NCI-H1092 (cell line): Measurements from ENCODE around the gene OMP.

ENCODE experiments used
- DNase-seq: peaks from one replicate; lab custom pipeline; 2025; lab: John Stamatoyannopoulos, UW

OMP gene

DNA sequence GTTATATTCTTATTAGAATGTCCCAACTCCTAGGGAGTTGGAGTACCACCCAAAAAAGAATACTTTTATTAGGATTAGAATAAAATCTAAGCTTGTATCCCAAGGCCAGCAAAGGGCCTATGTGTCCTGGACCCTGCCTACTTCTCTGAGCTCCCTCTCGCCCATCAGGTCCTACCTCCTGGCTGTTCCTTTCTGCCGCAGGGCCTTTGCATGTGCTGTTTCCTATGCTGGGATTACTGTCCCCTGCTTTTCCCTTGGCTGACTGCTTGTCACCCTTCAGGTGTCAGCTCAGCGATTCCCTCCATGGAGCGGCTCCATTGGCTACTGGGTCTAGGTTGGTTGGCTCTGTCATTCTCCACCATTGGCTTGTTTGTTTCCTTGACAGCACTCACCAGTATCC is 38.8 kb downstream of the OMP start:
- no peak for DNase-seq

DNA sequence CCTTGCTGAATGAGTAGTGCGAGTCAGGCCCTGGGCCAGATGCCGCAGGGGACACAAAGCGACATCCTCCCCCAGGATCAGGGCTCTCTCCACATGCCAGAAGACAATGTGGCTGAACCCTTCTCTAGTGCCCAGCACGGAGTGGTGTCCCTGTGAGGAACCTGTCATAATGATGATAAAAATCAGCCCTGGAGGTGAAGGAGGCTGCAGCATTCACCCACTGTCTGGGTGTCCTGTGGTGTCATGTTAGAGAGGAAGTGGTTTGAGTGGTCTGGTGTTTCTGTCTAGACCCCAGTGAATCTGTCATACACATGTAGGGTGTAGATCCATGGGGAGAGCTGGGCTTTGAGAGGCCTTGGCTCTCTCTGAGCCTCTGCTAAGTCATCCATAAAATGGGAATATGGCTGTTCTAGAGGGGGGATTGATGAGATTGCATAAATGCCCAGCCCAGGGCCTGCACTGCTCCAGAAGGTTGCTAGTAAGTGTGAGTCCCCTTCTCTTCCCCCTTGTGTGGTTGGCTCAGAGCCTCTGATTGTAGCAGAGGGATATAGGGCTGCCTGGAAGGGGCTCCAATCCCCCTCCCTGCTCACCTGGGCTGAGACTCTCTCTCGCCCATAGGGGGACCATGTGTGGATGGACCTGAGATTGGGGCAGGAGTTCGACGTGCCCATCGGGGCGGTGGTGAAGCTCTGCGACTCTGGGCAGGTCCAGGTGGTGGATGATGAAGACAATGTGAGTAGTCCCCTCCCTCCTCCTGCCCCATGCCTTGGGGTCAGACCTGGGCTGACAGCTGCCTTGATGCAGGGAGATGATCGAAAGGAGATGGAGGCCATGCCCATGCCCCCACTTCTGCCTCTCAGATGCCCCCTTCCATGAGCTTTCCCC is 39.7 kb downstream of the OMP start:
- no peak for DNase-seq

DNA sequence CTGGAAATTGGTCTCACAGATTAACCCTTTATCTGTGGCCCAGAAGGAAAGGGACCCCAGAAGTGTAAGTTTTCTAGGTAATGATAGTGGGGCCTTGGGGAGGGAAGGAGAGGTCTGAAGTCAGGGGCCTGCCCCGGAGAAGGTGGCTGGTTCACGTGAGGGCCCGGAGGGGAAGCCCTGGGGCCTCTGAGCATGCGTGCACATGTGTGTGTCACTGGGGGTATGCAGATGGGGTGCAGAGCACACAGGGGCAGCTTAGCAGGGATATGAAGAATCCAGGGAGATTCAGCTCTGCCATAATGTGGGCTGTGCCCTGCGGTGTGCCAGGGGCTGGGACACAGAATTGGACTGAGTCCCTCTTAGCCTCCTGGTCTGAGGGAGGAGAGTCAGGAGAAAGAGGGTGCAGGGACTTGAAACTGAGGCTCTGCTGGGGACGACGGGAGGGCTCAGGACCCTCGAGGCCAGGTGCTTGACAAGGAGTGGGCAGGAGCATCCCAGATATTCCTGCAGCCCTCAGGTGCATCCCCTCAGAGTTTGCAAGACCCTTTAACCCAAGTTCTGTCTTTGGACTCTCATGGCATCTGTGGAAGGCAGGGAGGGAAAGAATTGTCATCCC is 40.9 kb downstream of the OMP start:
- DNase-seq = no peak

DNA sequence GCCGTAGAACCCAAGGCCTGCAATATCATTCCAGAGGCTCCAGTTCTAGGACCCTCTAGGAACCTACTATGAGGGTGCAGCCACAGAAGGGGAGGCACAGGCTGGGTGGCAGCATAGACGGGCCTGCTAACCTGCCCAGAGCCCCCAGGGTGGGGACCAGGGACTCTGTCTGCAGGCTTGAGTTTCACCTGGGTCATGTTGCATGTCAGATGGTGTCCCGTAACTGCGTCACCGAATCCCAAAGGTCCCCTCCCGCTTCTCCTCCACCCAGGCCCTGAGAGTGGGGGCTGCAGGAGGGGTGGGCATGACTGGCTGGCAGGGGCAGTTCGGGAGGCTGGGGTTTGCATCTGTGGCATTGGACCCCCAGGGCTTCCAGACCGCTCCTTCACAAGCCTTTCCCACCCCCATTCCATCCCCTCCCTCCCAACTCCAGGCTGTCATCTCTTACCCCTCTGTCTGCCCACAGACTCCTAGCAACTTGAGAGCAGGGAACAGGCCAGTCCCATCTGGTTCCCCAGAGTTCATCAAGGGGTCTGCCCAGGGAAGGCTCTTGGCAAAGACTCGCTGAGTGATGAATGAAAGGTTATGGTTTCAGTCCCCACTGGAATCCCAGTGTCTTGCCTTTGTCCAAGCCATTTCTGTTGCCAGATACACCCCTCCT is 41.7 kb downstream of the OMP start:
- no peak for DNase-seq

DNA sequence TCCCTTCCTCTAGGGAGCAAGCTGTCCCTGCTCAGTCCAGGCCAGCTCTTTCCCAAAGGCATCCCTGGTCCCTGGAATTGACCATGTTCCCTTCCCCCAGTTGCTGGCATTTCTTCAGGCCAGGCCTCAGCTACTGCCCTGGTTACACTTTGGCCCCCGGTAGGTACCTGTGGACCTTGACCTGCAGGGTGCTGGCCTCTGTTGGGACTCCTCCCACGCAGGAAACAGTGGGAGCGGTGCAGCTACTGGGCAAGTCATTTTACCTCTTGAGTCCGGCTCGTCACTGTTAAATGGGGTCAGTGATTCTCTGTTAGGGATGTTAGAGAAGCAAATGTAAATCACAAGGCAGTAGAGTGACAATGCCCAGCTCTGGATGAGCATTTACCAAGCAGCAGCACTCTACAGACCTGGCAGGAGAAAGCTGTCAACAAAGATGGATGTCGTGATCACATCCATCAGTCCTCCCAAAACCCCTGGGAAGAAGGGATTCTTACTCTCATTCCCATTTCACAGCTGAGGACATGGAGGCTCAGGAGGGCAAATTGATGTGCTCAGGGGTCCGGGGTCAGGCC is 42.3 kb downstream of the OMP start:
- DNase-seq = no peak

DNA sequence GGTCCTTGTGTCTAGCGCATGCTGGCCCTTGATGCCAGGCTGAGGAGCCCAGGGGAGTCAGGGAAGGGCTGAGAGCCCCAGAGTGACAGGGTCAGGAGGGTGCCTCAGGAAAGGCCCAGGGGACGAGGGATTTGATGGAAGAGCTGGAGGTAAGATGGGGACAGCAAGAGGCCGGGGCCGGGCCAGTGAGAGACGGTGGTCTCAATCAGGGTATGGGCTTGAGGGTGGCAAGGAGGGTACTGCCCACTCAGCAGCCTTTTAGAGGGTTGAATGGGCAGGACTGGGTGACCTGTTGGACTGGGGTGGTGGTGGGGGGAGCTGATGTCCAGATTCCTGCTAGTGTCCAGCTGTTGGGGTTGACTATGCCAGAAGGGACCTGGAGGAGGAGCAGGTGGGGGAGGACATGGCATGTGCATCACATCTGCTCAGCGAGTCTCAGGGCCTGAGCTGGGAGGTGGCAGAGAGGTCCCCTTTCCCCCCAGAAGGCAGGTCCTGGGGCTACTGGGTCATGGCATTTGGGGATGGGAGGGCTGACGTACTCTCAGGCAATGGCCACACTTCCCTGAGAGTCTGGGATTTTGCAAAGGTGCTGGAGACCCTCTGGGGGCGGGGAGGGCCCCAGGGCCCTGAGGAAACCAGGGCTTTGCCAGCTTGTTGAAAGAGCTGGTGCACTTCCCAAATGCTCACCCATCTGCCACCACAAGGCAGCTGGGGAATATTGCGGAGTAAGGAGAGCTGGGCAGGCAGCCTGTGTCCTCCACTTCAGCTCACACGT is 43.8 kb downstream of the OMP start:
- no peak for DNase-seq

DNA sequence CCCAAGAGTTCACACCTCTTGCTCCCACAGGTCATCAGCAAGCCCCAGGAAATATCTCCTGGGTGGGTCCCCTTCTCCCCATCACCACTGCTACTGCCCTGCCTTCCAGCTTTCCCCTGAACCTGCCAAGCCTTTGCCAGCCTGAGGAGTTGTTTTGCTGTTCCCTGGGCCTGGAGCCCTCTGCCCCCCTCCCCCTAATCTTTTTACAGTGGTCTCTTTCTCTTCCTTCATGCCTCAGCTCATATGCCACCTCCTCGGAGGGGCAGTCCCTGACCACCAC is 44.3 kb downstream of the OMP start:
- DNase-seq = no peak

DNA sequence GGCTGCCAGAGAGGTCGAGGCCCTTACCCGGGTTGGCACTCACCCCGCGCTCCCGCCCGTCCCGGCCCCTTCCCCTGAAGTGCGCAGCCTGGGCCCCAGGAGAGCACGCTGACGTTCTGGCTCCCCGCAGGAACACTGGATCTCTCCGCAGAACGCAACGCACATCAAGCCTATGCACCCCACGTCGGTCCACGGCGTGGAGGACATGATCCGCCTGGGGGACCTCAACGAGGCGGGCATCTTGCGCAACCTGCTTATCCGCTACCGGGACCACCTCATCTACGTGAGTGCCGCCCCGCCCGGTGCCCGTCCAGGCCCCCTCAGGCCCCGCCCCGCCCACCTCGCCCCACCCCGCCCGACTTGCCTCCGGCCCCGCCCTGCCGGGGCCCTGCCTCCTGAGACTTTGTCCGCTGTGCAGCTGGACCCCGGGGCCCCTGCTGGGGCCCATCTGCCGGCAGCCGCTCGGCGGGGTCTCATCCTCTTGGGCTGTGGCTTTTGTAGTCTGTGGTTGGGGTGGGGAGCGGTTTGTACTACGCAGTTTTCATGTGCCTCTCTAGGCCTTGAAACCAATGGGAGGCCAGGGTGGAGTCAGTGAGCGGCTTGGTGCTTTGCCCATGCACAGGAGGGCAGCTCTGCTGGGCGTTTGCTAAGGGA is 45.2 kb downstream of the OMP start:
- peak; percentile 10 for DNase-seq

DNA sequence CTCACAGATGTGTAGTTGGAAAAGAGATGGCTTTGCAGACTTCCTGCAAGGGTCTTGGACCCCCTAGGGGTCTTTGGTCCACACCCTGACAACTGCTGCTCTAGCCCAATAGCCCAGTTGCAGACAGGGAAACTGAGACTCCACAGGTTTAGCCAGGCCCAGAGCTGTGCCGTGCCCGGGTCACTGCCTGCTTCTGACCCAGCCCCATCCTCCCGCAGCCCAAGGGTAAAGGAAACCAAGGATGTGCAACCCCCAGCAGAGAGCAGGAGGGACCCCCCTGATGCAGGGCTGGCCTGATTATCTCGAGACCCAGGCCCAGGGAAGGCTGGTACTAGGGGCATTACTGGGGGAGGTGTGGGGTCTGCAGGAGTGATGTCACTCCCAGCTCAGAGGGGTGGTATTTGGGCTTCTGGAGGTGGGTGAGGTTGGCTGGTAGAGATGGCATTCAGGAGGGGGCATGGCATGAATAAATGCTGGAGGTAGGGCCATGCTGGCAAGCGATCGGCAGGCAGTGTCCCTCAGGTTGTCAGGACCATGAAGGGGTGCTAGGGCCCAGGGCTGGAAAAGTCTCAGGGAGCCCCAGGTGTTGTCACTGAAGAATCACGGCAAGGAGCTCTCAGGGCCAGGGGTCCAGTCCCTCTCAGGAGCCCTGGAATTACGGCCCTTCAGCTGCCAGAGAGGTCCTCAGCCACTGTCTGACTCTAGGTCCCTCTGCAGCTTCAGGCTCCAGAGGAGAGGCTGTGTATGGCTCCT is 46.5 kb downstream of the OMP start:
- no peak for DNase-seq

DNA sequence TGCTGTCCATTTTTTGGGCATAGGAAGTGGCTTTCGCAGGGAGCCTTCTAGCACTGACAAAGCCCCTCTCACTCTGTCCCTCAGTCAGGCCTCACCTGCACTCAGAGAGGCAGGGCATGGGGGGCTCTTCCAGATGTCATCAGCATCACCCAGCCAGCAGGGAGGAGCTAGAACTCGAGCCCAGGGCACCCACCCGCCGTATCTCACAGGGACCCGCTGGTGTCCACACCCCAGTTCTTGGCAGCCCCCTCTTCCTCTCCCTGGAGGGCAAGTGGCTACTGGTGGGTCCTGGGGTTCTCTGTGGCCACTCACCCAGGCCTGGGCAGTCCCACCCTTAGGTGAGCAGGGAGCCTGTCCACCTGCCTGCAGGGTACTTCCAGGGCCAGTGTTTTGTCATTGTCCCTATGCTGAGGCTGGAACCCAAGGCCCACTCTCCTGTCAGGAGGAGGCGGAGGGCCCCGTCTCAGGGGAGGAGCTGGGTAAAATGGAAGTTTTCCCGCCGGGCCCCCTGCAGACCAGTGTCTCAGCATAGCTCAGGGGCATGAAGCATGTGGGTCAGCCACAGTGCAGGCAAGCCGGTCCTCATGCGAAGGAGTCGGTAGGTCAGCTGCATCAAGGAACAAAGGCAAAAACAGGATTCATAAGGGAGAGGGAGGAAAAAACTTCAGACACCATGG is 47.2 kb downstream of the OMP start:
- DNase-seq = no peak

DNA sequence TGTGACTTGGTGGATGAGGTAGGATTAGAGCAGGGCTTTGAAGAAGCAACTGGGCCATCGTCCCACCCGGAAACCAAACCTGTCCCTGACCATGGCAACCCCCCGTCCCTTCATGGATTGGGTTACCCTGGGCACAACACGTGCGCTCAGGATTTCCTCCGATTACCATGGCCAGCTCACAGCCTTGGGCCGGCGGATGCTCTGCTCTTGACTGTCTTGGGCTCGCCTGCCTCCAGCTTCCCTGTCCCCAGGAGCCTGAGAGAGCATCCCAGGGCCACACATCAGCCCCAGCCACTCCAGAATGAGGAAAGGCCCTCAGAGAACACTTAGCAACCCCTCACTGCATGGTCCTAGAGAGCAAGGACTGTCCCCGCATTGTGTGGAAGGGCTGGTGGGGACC is 48.2 kb downstream of the OMP start:
- DNase-seq = no peak

DNA sequence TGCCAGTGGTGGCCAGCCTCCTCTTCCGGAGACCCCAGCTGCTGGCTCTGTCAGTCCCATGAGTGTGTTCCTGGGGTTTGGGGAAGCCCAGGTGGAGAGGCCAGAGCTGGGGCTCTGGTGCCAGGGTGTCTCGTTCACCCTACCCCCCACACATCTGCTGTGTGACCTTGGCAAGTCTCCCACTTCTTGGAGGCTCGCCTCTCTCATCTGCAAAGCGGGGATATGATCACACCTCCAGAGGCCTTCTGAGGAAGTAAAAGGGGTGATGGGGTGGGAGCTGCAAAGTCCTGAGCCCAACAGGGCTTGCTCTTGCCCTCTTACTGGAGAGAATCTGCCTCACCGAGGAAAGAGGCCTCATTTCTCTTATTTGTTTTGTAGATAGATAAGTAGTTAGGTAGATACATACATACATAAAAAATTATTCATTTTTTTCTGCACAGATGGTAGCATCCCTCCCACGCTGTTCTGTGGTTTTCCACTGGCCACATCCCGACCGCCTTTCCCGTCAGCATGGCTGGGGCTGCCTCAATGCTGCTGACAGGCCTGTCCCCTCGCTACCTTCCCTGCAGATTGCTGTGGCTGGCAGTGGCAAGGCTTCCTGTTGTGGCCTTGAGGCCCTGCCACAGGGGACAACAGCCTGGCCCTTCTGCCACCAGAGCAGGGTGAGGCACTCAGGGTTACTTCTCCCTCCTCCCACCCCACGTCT is 49.3 kb downstream of the OMP start:
- DNase-seq = peak; percentile 38

DNA sequence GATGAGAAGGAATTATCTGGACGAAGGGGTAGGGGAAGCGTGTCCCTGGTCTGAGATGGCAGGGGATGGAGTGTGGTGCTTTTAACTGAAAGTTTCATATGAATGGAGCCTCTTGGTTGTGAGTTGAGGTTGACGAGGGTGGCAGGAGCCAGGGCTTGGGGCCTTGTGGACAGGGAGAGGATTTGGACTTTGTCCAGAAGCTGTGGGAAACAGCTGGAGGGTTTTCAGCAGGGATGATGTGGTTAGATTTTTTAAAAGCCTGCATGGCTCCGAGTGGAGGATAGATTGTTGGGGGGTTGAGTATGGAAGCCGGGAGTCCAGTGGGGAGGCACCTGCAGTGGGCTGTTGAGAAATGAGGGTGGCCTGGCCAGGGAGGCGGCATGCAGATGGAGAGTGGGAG is 50.2 kb downstream of the OMP start:
- DNase-seq = no peak
